ENCODE measurements around the gene ASTL.

DNA sequence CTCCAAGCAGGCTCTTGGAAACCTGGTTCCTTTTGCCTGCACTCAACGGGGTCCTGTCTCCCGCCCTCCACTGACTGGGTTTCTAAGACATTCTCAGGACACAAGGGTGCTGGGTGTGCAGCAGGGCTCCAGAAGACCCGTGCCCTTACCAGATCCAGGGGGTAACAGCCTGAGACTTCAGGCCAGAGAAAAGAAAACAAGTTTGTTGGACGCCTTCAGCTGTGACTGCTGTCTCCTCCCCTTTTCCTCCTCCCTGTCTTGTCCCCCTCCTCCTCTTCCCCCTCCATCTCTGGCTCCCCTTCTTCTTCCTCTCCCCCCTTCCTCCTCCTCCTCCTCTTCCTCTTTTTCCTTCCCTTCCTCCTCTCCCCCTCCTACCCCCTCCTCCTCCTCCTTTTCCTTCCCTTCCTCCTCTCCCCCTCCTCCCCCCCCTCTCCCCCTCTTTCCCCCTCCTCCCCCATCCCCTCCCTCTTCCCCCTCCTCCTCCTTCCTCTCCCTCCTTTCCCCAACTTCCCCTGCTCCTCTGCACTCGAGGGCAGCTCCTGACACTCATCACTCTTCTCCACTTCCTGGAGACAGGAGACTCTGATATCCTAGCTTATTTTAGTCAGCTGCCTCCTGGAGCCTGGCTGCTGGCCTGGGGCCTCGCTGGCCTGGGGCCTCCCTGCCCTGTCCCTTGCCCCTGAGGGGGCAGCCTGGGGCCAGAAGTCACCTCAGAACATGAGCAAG is 34.4 kb downstream of the ASTL start:
- TF ChIP-seq EZH2 (IDR thresholded peaks at IDR 0.05; ENCODE audit: borderline replicate concordance, low read depth, low read length, severe bottlenecking) (no peak), FOS (IDR thresholded peaks at IDR 0.05; ENCODE audit: borderline replicate concordance, insufficient read depth, low read length) (no peak), POLR2A (IDR thresholded peaks at IDR 0.05; ENCODE audit: low read depth, low read length) (no peak), CTCF (IDR thresholded peaks at IDR 0.05; ENCODE audit: extremely low read depth in 1 of 2, insufficient read depth in 1 of 2, low read depth in 1 of 2, low read length in 2 of 2) (no peak), MYC (IDR thresholded peaks at IDR 0.05; ENCODE audit: low read depth, low read length) (no peak), MAX (IDR thresholded peaks at IDR 0.05; ENCODE audit: insufficient read depth, insufficient read length) (no peak), POLR2AphosphoS5 (IDR thresholded peaks at IDR 0.05; ENCODE audit: insufficient read depth, low read depth, low read length) (no peak), JUN (IDR thresholded peaks at IDR 0.05; ENCODE audit: borderline replicate concordance, insufficient read depth, insufficient read length, low read depth) (no peak), GATA2 (IDR thresholded peaks at IDR 0.05; ENCODE audit: insufficient read depth, insufficient read length, low read depth, low read length) (no peak)

Measured in endothelial cell of umbilical vein (primary cell).